Sigmoid colon (tissue), 4 donors: ENCODE results near the gene MYH13.

ENCODE experiments used
- EP300 ChIP-seq, 4 donors: sonication (generic); formaldehyde crosslinking; IDR thresholded peaks; one replicate each; pipeline ENCODE4 v1.6.1; 2017; ENCODE audit warnings: antibody characterized with exemption in 4 of 4
- POLR2A ChIP-seq, 2 donors: fragments of 450-650 bp; IDR thresholded peaks; one replicate each; pipeline ENCODE4 v1.6.1; 2016; ENCODE audit warnings: antibody characterized with exemption in 2 of 2, mild to moderate bottlenecking in 2 of 2, moderate library complexity in 2 of 2
- TF ChIP-seq, protein P1 (sequence below), 4 experiments: fragments of 450-650 bp in 3 of 4; fragments of 200-600 bp in 1 of 4; IDR thresholded peaks; one replicate each; pipeline ENCODE4 v1.5.1; 2016 to 2019; ENCODE audit warnings: antibody characterized with exemption in 4 of 4, mild to moderate bottlenecking in 3 of 4, moderate library complexity in 2 of 4

DNA sequence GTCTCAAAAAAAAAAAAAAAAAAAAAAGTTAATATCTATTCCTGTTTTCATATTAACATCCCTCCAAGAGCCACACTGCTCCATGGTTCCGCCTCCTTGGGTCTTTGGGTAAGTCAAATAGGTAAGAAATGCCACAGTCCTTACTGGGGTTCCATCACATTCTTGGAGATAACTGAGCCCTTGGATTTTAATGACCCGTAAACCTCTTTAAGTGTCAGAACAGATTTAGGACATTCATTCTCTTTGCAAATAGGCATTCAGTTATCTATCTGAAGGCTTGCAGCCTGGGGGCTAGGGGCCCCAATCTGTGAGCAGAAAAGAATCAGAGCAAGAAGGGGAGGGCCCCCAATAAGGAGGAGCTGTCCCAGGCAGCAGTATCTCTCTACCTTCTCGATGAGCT lies 28.0 kb downstream of the MYH13 start:
- no peak for TF ChIP-seq EP300 (IDR thresholded peaks at IDR 0.05)
- TF ChIP-seq, protein P1, sequence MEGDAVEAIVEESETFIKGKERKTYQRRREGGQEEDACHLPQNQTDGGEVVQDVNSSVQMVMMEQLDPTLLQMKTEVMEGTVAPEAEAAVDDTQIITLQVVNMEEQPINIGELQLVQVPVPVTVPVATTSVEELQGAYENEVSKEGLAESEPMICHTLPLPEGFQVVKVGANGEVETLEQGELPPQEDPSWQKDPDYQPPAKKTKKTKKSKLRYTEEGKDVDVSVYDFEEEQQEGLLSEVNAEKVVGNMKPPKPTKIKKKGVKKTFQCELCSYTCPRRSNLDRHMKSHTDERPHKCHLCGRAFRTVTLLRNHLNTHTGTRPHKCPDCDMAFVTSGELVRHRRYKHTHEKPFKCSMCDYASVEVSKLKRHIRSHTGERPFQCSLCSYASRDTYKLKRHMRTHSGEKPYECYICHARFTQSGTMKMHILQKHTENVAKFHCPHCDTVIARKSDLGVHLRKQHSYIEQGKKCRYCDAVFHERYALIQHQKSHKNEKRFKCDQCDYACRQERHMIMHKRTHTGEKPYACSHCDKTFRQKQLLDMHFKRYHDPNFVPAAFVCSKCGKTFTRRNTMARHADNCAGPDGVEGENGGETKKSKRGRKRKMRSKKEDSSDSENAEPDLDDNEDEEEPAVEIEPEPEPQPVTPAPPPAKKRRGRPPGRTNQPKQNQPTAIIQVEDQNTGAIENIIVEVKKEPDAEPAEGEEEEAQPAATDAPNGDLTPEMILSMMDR (IDR thresholded peaks at IDR 0.05): no peak
- no peak for TF ChIP-seq POLR2A (IDR thresholded peaks at IDR 0.05)
